Stimulated activated CD4-positive, alpha-beta T cell treated with anti-CD3 and anti-CD28 coated beads, Interleukin-1b, Interleukin-23, amount 100 ng/mL, for 4 hours (primary cell): Measurements from ENCODE around the gene GABRB2.

Experiments used
- DNase-seq, 2 donors: peaks; one replicate each; pipeline ENCODE4 v3.0.0-alpha.2; 2020; ENCODE audit warnings: low read depth in 2 of 2

Gene GABRB2

GRCh38 chr5:161471211-161471950 lies 75.1 kb downstream of the GABRB2 start:
- DNase-seq, result no peak

DNA sequence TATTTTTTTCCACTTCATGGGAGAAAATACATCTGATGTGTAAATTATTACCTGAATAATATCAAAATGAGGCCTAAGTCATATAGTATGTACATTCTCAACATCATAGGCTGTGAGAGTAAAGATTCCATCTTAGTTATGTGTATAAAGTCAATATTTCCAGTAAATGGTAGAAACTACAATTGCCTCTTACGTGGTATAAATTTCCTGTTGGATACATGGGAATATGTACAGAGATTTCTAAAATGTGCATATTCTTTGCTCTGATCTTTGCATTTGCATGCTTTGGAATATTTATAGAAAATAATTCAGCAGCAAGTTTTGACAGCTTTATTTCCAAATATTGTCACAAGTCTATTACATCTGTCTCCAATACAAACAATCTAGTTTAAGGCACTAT lies 78.8 kb downstream of the GABRB2 start:
- DNase-seq, result no peak

- no peak for DNase-seq
Measured at GRCh38 chr5:161460741-161461140, 85.8 kb downstream of the GABRB2 start.

- DNase-seq, result no peak
Measured at GRCh38 chr5:161446655-161447054, 99.9 kb downstream of the GABRB2 start.

- DNase-seq, result no peak
Measured at GRCh38 chr5:161442471-161442870, 104.1 kb downstream of the GABRB2 start.

GRCh38 chr5:161432798-161433197 lies 113.7 kb downstream of the GABRB2 start:
- DNase-seq, result no peak

- DNase-seq, result no peak
Measured at GRCh38 chr5:161431963-161432362, 114.6 kb downstream of the GABRB2 start.

DNA sequence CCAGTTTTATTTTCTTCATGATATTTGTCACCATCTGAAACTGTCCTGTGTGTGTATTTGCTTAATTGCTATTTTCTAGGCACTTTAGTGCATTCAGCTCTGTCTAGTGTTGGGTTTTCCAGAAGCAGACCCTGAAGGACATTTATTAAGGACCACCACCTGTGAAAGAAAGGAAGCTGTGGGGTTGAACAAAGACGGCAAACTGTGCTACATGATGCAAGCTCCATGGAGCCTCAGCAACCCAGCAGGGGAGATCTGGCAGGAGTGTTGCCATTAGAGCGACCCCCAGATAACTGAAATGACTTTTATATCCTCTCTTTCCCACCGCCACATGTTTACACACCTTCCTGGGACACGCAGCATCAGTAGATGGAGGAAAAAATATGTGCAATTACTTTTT lies 125.5 kb downstream of the GABRB2 start:
- DNase-seq, result no peak

GRCh38 chr5:161420521-161420920 lies 126.0 kb downstream of the GABRB2 start:
- no peak for DNase-seq

DNA sequence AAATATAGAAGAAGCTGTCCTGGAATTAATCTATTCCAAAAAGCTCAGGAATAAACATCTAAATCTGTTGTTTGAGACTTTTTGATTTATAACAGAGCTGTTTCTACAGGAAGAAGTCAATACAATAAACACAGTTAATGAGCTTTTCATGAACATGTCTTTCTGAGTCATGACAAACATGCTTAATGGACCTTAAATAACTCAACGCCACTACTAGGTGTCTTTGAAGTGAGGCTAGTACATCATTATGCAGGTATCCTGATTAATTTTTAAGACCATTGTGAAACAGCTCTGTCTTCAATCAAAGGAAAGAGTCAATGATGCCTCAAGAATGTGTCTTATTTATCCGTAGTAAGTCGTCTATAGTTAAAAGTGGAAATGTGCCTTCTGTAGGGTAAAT lies 131.6 kb downstream of the GABRB2 start:
- no peak for DNase-seq

DNA sequence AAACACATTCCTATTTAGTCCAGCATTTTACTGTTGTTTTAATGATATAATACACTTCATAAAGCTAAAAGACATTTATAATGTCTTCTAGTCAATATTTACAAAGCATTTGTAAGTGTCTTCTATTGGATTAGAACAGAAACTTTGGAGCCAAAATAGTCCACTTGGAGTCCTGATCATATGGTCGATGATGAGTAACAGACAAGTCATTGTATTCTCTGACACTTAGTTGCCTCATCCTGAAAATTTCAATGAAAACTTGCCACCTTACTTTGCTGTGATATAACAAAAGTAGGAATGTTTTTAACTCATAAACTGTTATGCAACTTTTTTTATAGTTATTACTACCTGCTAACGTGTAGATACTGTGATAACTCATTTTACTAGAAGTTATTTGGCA lies 132.5 kb downstream of the GABRB2 start:
- DNase-seq, result no peak

- no peak for DNase-seq
Measured at GRCh38 chr5:161412792-161413191, 133.7 kb downstream of the GABRB2 start.

DNA sequence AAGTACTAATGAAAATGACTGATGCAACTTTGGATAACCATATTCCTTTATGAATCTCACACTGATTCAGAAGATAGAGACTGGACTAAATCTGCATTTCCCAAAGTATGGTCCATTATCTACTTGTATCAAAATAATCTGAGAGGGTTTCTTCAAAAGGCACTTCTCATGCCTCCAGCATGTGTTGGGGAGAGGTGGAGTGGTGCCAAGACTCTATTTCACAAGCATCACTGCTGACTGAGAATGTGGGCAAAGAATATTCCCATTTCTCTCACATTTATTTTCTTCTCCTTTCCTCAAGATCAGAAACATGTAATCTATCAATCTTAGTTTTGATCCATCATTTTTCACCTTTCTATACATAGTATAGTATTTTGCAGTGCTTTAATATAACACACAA lies 135.4 kb downstream of the GABRB2 start:
- DNase-seq, result no peak

DNA sequence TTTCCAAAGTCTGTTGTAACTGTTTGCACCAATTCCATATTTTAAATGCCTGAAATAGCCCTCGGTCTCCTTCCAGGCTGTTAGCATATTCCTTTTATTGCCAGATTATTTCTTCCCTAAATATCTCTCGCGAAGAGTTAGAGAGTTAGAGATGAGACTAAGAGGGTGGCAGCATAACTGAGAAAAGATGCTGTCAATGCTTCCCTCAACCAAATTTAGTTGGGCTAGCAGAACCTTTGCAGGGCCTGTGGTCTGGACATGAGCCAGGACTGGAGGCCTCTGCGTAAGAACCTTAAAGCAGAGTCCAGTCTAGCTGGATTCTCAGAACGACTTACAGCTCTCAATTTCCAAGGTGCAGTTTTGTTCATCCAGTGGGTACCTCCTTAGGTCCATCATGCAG lies 135.9 kb downstream of the GABRB2 start:
- DNase-seq, result no peak

DNA sequence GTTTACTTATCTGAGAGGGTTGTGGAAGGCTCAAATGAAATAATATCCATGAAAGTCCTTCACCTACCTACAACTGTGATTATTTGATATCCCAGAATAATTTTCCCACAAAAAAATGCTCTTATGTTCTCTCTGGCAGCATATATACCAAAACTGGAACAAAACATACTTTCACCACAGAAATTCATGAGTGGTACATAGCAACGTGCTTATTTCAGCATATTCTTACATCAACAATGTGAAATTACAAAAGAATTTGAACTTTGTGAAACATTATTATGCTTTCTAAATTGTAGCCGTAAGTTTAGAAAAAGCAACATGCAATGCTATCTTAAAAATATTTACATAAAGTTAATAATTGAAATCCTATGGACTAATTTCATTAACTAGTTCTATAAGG lies 137.1 kb downstream of the GABRB2 start:
- DNase-seq, result no peak

DNA sequence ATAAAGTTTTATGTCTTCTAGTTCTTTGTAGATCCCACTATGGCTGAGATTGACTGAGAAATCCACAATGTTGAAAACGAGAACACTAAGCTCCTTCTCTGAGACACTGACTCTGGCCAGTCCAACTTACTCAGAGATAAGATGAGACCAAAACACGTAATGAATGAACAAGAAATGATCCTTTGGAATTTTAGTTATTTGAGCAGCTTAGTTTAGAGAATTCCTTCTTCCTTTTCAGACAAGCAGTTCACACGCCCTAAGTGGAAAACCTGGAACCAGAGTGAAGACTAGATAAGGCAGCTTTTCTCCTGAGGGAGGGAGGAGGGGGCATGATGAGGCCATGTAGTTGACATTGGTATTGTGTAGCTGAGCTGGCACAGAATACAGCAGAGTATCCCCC lies 139.6 kb downstream of the GABRB2 start:
- DNase-seq, result no peak

- no peak for DNase-seq
Measured at GRCh38 chr5:161403996-161404395, 142.5 kb downstream of the GABRB2 start.

GRCh38 chr5:161403121-161403520 lies 143.4 kb downstream of the GABRB2 start:
- no peak for DNase-seq

DNA sequence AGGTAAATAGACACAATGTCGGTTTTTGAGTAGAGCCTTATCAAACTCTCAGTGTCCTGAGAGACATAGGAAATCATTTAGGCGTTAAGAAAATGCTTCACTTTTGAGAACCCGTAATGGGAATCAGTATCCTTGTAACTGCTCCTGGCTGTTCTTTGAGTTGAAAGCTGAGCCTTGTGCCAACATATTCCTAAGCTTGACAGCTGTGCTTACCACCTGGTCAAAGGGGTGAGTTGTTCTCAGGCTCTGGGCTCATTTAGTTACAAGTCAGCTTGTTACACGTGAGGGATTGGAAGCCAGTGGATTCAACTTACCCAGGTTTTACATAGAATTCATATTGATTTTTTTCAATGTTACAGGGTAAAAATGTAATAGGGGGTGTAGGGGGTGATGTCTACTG lies 145.9 kb downstream of the GABRB2 start:
- DNase-seq, result no peak

- no peak for DNase-seq
Measured at GRCh38 chr5:161399996-161400562, 146.4 kb downstream of the GABRB2 start.

- DNase-seq, result no peak
Measured at GRCh38 chr5:161397448-161397847, 149.1 kb downstream of the GABRB2 start.

DNA sequence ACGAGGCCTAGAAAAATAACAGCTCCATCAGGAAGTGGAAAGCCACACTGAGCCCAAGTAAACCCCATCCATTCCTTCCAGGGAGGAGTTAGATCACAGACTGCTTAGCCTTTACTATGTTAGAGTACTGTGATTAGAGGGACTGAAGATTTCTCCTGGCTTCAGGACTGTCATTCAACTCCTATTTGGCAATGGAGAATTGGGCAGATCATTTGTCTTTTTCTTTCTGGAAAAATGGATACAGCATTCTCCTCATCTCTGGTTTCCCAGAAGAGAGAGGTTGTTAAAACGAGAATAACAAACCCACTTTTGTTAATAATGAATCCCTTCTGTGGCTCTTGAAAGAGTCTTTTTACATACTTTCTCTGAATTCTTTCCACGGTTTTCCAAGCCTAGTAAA lies 150.4 kb downstream of the GABRB2 start:
- no peak for DNase-seq

DNA sequence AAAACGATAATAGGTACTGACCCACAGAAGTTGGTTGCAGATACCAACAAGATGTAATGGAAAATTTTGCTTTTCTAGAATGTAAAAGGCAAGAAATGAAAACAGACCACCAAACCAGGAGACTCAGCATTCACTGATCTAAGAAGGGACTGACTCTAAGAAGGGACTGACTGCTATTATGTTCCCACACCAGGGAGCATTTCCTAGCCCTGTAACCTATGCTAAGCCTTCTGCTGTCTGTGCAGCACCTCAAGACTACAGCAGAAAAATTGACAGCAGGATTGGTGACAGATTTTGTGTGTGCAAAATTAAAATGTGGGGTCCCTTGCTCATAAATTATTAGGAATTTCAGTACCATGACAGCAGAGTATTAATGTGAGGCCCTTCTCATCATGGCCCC lies 154.8 kb downstream of the GABRB2 start:
- DNase-seq, result no peak

DNA sequence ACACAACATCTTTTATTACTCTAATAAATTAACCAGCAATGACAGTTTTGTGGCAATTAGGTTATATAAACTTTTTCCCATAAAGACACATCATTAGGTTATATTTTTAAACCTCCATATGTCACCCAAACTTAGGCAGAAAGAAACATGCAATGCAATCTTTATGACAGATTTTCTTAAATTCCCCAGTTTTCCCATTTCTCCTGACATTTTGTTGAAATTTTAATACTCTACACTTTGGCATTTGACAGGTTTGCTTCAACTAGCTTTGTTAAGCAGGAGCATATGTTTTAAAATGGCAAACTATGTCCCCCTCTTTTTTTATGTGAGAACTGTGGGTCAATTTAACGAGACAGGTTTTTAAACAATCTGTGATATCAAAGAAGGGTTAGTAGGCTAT lies 155.5 kb downstream of the GABRB2 start:
- no peak for DNase-seq
